Transverse colon (tissue), 3 donors: ENCODE measurements around the gene NXPH3.

ENCODE experiments used
- POLR2A ChIP-seq: fragments of 450-650 bp; IDR thresholded peaks from one replicate; pipeline ENCODE4 v1.6.1; 2016; ENCODE audit warnings: antibody characterized with exemption, mild to moderate bottlenecking, moderate library complexity
- TF ChIP-seq, protein P1 (sequence below), 5 experiments: fragments of 200-600 bp in 3 of 5; fragments of 450-650 bp in 2 of 5; sonication (generic) in 3 of 5; IDR thresholded peaks; 1 replicate in 2 of 5; 2 replicates in 3 of 5; pipeline ENCODE4 v1.5.1; 2016 to 2017; ENCODE audit warnings: antibody characterized with exemption in 5 of 5, inconsistent platforms in 3 of 5, mild to moderate bottlenecking in 2 of 5, moderate library complexity in 1 of 5

DNA sequence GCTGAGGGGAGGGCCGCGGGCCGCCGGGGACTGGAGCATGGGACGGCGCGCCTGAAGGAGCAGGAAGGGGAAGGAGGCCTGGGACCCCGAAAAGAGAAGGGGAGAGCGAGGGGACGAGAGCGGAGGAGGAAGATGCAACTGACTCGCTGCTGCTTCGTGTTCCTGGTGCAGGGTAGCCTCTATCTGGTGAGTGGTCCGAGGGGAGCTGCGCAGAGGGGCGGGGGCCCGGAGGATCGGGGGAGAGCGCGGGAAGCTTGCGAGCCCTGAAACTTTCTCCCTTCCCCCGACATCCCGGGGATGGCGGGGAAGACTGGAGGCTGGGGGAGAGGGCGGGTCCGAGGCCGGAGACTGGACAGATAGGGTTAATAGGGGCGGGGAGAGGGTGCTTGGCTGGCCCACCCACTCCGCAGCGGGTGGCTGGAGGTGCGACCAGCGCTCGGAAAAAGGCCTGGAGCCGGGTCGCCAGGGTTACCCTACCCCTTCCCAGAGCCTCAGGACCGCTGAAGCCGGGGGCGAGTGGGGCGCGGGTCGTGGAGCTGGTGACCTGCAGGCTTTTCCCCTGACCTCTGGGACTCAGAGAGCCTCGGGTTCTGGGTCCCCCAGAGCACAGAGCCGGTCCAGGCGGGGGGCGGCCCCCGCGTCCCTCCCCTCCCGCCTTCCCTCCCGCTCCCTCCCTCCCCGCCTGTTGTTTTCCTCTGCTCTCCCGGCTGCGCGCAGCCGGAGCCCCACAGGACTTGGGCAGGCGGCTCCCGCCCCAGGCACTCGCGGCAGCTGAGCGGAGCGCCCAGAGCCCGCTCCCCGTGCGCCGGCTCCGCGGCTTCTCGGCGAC is 631 bp downstream of the NXPH3 start:
- TF ChIP-seq, protein P1, sequence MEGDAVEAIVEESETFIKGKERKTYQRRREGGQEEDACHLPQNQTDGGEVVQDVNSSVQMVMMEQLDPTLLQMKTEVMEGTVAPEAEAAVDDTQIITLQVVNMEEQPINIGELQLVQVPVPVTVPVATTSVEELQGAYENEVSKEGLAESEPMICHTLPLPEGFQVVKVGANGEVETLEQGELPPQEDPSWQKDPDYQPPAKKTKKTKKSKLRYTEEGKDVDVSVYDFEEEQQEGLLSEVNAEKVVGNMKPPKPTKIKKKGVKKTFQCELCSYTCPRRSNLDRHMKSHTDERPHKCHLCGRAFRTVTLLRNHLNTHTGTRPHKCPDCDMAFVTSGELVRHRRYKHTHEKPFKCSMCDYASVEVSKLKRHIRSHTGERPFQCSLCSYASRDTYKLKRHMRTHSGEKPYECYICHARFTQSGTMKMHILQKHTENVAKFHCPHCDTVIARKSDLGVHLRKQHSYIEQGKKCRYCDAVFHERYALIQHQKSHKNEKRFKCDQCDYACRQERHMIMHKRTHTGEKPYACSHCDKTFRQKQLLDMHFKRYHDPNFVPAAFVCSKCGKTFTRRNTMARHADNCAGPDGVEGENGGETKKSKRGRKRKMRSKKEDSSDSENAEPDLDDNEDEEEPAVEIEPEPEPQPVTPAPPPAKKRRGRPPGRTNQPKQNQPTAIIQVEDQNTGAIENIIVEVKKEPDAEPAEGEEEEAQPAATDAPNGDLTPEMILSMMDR (IDR thresholded peaks at IDR 0.05), result no peak
- TF ChIP-seq POLR2A, result no peak
